HG02759 (cell line): ENCODE measurements around the gene VPS13A.

Source experiments
- ATAC-seq: cut with Tn5 transposase; IDR thresholded peaks from one replicate; pipeline ENCODE4 v1.9.1; 2021; ENCODE audit warnings: mild to moderate bottlenecking, moderate library complexity; ENCODE audit not compliant: unreplicated experiment

VPS13A gene

GRCh38 chr9:77454663-77455062 lies 277.3 kb downstream of the VPS13A start:
- no peak for ATAC-seq

DNA sequence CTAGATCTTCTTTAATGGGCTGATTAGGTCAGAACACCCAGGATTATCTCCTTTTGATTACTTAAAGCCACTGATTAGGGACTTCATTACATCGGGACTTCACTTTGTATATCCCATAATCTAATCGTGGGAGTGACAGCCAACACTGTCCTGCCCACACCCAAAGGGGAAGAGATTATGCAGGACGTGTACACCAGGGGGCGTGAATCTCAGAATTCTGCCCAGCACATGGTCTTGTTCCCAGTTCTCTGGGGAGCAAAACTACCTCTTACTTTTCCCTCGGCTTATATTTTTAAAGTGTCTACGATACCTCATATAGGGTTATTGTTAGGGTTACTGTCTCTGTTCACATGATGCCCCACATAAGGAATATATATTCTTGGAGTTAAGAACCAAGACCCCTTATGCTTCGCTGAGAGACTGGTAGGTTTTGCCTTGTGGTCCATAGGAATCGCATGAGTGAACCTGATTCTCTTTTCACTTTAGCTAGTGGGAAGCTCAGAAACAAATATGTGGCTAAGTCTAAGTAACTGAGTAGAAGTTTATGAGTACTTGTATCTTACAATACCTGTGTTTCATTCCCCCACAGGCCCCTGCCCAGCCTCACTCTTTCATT lies 278.1 kb downstream of the VPS13A start:
- ATAC-seq = peak; percentile 57

- ATAC-seq = peak; percentile 77
Observed at GRCh38 chr9:77456829-77457437, 279.6 kb downstream of the VPS13A start.

GRCh38 chr9:77457916-77458592 lies 280.7 kb downstream of the VPS13A start:
- peak; percentile 85 for ATAC-seq

DNA sequence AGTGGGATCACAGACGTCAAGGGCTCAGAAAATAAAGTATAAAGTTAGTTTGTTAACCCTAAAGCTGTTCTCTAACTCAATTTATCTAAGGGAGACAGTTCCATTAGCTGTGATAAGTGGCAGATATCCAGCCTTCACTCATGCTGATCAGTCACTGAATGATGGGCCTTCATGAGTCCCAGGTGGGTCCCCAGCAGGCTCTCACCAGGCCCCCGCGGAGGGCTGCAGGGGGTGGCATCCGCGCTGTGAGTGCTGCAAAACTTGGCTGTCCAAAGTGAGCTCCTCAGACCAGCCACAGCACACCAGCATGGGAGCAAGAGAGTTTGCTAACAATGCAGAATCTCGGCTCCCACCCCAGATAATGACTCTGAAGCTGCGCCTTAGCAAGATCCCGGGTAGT lies 283.6 kb downstream of the VPS13A start:
- ATAC-seq = no peak

DNA sequence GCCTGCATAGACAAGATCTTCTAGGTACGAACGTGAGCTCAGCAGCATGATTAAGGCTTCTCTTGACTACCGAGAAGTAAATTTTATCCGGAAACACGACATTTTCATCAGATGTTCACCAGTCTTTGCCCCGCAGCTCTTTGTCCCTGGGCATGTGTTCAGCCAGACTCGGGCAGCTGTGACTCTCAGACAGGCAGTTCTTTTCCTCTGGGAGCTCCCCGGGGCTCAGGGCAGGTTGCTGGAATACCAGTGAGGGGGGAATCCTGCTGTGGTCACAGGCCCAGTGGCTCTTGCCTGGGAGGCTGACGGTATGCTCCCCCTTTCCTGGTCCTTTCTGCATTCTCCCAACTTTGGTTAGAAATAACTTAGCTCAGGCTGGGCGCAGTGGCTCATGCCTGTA lies 284.7 kb downstream of the VPS13A start:
- ATAC-seq = no peak

DNA sequence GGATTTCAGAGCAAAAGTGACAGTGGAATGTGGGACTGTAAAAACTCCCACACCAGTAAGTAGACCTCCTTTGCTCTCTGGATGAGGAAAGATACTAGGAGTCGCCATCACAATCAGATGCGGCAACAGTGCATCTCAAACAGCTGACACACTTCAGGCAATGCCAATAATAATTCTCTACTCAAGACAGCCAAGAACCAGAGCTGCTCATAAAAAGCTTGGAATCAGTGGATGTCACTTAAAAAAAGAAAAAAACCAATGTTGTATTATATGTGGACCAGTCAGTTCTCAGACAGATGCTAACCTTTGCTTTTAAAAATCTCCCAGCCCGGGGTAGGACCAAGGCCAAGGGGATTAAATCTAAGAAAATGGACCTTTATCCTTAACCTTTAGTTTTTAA lies 285.8 kb downstream of the VPS13A start:
- no peak for ATAC-seq

DNA sequence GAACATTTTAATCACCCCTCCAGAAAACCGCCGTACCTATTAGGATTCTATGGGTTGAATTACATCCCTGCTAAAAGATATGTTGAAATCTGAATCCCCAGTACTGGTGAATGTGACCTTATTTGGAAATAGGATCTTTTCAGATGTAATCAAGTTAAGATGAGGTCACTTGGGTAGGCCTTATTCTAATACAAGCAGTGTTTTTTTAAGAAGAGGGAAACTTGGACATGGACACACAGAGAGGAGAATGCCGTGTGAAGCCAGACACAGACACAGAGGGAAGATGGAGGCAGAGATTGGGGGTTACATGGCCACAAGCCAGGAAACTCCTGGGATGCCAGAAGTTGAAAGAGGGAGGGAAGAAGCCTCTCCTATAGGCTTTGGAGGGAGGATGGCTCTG lies 287.3 kb downstream of the VPS13A start:
- ATAC-seq = no peak

DNA sequence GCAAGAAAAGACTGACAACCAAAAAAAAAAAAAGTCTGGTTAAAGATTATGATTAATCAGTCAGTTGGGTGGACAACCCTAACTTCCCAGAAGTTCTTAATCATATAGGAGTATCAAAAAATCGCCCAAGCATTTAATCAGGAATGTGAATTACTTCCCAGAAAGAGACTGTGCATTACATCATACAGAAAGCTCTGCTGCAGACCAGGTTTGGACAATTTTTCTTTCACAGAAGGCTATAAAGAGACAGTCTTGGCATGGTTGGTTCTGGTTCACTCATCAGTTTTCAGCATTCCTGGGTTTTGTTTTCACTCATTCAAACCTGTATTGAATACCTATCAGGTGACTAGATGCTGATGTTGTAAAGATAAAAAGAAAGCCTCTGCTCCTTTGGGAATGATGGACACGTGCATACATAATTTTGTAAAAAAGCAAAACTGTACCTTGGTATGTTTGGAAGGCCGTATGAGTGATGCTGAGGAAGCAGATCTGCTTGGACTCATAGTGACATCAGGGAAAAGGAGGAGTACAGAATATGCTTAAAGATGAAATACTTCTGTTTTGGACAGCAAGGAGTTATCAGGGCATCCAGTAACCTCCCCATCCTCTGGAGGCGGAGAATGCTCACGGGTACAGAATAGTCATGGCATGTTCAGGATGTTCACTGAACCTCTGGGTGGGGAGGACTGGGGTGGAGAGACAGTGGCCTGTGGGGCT lies 292.3 kb downstream of the VPS13A start:
- no peak for ATAC-seq
